Esophagus squamous epithelium (tissue), 4 donors: Measurements from ENCODE around the gene KPNB1.

Experiments used
- POLR2A ChIP-seq, 4 donors: fragments of 450-650 bp; IDR thresholded peaks; one replicate each; pipeline ENCODE4 v1.6.1; 2017; ENCODE audit warnings: antibody characterized with exemption in 4 of 4, mild to moderate bottlenecking in 4 of 4, moderate library complexity in 3 of 4
- TF ChIP-seq, protein P1 (sequence below), 6 experiments: fragments of 450-650 bp in 4 of 6; fragments of 200-600 bp in 2 of 6; sonication (generic) in 2 of 6; IDR thresholded peaks; one replicate each; pipeline ENCODE4 v1.5.1; 2016 to 2019; ENCODE audit warnings: antibody characterized with exemption in 6 of 6, mild to moderate bottlenecking in 4 of 6, moderate library complexity in 4 of 6

DNA sequence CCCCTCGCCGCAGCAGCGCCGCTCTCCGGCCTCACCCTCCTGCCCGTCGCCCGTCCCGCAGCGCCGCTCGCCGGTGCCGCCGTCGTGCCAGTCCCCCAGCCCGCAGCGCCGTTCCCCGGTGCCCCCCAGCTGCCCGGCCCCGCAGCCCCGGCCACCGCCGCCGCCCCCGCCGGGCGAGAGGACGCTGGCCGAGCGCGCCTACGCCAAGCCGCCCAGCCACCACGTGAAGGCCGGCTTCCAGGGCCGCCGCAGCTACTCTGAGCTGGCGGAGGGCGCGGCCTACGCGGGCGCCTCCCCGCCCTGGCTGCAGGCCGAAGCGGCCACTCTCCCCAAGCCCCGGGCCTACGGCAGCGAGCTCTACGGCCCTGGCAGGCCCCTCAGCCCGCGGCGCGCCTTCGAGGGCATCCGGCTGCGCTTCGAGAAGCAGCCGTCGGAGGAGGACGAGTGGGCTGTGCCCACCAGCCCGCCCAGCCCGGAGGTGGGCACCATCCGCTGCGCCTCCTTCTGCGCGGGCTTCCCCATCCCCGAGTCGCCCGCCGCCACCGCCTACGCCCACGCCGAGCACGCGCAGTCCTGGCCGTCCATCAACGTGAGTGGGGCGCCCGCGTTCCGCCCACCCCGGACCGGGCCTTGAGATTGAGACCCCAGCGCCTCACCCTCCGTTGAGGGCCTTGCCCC, 59.3 kb downstream of the KPNB1 start:
- TF ChIP-seq, protein P1, sequence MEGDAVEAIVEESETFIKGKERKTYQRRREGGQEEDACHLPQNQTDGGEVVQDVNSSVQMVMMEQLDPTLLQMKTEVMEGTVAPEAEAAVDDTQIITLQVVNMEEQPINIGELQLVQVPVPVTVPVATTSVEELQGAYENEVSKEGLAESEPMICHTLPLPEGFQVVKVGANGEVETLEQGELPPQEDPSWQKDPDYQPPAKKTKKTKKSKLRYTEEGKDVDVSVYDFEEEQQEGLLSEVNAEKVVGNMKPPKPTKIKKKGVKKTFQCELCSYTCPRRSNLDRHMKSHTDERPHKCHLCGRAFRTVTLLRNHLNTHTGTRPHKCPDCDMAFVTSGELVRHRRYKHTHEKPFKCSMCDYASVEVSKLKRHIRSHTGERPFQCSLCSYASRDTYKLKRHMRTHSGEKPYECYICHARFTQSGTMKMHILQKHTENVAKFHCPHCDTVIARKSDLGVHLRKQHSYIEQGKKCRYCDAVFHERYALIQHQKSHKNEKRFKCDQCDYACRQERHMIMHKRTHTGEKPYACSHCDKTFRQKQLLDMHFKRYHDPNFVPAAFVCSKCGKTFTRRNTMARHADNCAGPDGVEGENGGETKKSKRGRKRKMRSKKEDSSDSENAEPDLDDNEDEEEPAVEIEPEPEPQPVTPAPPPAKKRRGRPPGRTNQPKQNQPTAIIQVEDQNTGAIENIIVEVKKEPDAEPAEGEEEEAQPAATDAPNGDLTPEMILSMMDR (IDR thresholded peaks at IDR 0.05) = no peak
- TF ChIP-seq POLR2A (IDR thresholded peaks at IDR 0.05) = no peak
